Measurements from ENCODE around the gene TARBP2.

DNA sequence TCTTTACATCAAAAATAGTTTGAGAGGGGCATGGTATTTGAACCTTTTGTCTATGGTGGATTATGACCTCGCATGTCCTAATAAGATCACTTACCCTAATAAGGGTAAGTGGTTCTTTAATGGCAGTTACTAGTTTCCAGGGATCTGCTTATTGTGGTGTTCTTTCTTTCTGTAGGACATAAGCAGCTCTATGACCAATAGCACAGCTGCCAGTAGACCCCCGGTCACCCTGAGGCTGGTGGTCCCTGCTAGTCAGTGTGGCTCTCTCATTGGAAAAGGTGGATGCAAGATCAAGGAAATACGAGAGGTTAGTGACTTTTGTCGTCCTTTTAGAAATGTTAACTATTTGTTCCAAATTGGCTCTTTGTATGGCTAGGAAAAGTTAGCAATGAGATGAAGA lies 42.0 kb upstream of the TARBP2 start:
- TF ChIP-seq CTCF (IDR thresholded peaks at IDR 0.05) = no peak
- TF ChIP-seq POLR2A (IDR thresholded peaks at IDR 0.05) = no peak
- TF ChIP-seq POLR2AphosphoS5 (IDR thresholded peaks at IDR 0.05) = no peak
